Colonic mucosa (tissue), 4 donors: ENCODE data around the gene DCBLD1. TPM values are rescaled to one million over a fixed set of nuclear protein-coding genes. Genes with fewer than 3 reads are reported as not detected.

ENCODE experiments used
- DNase-seq: peaks from one replicate; pipeline ENCODE4 v3.0.0-alpha.2; 2020
- H3K27ac ChIP-seq: fragments of 200-600 bp; one replicate; pipeline ENCODE4 v1.8.0; 2021
- H3K27me3 ChIP-seq: fragments of 200-600 bp; one replicate; pipeline ENCODE4 v1.8.0; 2021
- H3K36me3 ChIP-seq: fragments of 200-600 bp; one replicate; pipeline ENCODE4 v1.8.0; 2021
- H3K4me1 ChIP-seq: fragments of 200-600 bp; one replicate; pipeline ENCODE4 v1.8.0; 2021; ENCODE audit warnings: mild to moderate bottlenecking
- H3K4me3 ChIP-seq: fragments of 200-600 bp; one replicate; pipeline ENCODE4 v1.8.0; 2021
- H3K9ac ChIP-seq, 2 donors: one replicate each; pipeline ENCODE4 v1.7.0; 2013; ENCODE audit warnings: control low read depth in 2 of 2, low read depth in 2 of 2, low read length in 2 of 2
- H3K9me3 ChIP-seq: fragments of 200-600 bp; one replicate; pipeline ENCODE4 v1.8.0; 2021
- intact Hi-C: fragments of 100-400 bp; cut with DNase I; formaldehyde crosslinking; loops from one replicate; pipeline ENCODE4 v1.14.1; 2022
- total RNA-seq, 2 donors: library from RNA; stranded (reverse); fragmentation: NEBNext Ultra II Directional in 1 of 2; extraction: Animal tissue kit (Norgen Biotek cat#: 25700) in 1 of 2; gene quantifications; one replicate each; pipeline ENCODE4 v1.2.1, GENCODE V29; 2021
- TF ChIP-seq, protein P1 (sequence below): fragments of 200-600 bp; IDR thresholded peaks from one replicate; pipeline ENCODE4 v1.8.0; 2022; ENCODE audit warnings: antibody characterized with exemption, mild to moderate bottlenecking
- donor health status: healthy.
- donor health status: DM: no; HTN: no; CAD: no.
- donor health status: DM: no; HTN: no; CAD: no.

DCBLD1 gene
- total RNA-seq, 2 donors from 2014 or later: 16.3 to 17.2 TPM

DNA sequence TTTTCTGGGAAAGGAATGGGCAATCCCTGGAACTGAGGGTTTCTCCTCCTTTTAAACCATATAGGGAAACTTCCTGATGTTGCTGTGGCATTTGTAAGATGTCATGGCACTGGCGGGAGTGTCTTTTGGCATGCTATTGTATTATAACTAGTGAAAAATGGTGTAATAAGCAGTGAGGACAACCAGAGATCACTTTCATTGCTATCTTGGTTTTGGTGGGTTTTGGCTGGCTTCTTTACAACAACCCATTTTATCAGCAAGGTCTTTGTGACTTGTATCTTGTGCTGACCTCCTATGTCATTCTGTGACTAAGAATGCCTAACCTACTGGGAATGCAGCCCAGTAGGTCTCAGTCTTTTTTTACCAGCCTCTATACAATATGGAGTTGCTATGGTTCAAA lies 9.1 kb upstream of the DCBLD1 start:
- Histone ChIP-seq H3K4me3 (no peak overlapping the region), H3K9me3 (no peaks in the 10 kb centered on the region), H3K27ac (no peak overlapping the region), H3K4me1 (no peaks in the 10 kb centered on the region), H3K27me3 (no peaks in the 10 kb centered on the region), H3K9ac (no peak overlapping the region), H3K36me3 (no peaks in the 10 kb centered on the region)
- TF ChIP-seq, protein P1, sequence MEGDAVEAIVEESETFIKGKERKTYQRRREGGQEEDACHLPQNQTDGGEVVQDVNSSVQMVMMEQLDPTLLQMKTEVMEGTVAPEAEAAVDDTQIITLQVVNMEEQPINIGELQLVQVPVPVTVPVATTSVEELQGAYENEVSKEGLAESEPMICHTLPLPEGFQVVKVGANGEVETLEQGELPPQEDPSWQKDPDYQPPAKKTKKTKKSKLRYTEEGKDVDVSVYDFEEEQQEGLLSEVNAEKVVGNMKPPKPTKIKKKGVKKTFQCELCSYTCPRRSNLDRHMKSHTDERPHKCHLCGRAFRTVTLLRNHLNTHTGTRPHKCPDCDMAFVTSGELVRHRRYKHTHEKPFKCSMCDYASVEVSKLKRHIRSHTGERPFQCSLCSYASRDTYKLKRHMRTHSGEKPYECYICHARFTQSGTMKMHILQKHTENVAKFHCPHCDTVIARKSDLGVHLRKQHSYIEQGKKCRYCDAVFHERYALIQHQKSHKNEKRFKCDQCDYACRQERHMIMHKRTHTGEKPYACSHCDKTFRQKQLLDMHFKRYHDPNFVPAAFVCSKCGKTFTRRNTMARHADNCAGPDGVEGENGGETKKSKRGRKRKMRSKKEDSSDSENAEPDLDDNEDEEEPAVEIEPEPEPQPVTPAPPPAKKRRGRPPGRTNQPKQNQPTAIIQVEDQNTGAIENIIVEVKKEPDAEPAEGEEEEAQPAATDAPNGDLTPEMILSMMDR: no peak
- intact Hi-C loops: no loop called here
- DNase-seq: no peak

DNA sequence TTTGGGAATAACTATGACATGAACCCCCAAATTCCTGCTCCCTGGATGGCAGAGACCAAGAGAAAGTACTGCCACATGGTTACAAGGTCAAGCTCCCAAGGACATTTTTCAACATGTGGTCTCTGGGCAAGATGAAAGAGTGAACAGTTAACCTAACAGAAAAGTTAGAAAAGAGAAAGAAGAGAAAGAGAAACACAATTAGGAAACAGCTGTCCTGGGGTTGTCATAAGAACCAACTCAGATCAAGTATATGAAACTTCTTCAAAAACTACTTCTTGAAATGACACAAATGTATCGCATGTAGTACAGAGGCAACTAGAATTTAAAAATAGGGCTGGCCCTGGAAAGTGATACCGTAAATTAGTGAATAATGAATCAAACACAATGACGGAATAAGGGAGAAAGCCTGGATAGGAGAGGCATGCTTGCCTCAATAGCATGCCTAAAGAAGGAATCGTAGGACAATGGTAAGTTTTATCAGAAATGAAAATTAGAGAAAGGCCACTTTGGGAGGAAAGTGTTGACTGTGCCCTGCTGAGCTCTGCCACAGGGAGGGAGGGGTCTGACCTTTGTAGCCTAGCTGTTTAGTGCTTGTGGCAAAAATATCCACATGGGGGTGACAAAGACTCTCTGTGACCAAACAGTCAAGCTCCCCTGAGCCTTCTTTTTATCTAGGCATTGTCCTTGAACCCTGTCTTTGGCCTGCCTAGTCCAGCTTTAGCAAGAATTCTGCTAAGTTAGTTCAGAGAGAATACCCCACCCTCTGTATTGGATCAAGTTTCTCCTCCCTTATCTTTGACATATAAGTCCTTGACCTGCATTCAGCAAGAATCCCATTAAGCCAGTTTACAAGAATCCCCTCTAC lies 4.3 kb upstream of the DCBLD1 start:
- Histone ChIP-seq H3K4me1 (no peaks in the 10 kb centered on the region), H3K27ac (no peak overlapping the region), H3K9me3 (no peaks in the 10 kb centered on the region), H3K27me3 (no peaks in the 10 kb centered on the region), H3K4me3 (no peak overlapping the region), H3K9ac (no peak overlapping the region), H3K36me3 (no peaks in the 10 kb centered on the region)
- intact Hi-C loops: no loop called here
- DNase-seq: peak; percentile 33
- TF ChIP-seq, protein P1: no peak

DNA sequence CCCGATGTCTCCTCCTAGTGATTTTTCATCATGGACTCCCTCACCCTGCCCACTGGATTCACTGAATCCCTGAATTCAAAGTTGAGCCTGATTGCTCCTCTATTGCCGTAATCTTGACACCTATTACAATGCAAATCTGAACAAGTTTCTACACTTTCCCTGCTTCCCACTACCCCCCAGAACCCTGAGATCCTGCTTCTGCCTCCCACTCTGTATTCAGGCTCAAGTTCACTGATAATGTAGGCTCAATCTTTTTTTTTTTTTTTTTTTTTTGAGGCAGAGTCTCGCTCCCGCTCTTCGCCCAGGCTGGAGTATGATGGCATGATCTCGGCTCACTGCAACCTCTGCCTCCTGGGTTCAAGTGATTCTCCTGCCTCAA lies 3.6 kb upstream of the DCBLD1 start:
- no peak overlapping the region for H3K9ac ChIP-seq
- TF ChIP-seq, protein P1: no peak
- H3K27ac ChIP-seq: no peak overlapping the region
- DNase-seq: no peak
- H3K4me3 ChIP-seq: no peak overlapping the region
- H3K27me3 ChIP-seq: no peaks in the 10 kb centered on the region
- H3K9me3 ChIP-seq: no peaks in the 10 kb centered on the region
- H3K36me3 ChIP-seq: no peaks in the 10 kb centered on the region
- intact Hi-C loops: no loop called here
- no peaks in the 10 kb centered on the region for H3K4me1 ChIP-seq

DNA sequence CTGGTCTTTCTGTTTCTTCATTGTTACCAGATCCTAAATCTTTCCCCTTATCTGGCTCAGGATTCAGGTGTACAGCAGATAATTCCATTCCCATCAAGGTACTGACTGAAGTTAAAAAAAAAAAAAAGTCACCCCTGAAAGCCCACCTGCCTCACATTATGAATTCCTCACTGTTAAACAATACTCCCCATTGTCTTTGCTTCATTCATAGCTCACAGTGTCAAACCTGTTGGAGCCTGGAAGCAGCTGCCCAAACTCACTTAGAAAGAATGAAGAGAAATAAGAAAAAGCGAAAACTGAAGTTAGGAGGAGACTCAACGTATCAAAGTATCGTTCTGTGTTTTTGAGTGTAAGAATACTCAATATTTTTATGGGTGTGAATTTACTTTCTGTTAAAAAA lies 1.8 kb upstream of the DCBLD1 start:
- no peaks in the 10 kb centered on the region for H3K36me3 ChIP-seq
- H3K4me1 ChIP-seq: peaks cover 5% of the 10 kb centered on the region
- H3K4me3 ChIP-seq: no peak overlapping the region
- DNase-seq: no peak
- H3K9ac ChIP-seq: no peak overlapping the region
- H3K9me3 ChIP-seq: no peaks in the 10 kb centered on the region
- intact Hi-C loops: no loop called here
- H3K27ac ChIP-seq: no peak overlapping the region
- TF ChIP-seq, protein P1: no peak
- H3K27me3 ChIP-seq: no peaks in the 10 kb centered on the region

DNA sequence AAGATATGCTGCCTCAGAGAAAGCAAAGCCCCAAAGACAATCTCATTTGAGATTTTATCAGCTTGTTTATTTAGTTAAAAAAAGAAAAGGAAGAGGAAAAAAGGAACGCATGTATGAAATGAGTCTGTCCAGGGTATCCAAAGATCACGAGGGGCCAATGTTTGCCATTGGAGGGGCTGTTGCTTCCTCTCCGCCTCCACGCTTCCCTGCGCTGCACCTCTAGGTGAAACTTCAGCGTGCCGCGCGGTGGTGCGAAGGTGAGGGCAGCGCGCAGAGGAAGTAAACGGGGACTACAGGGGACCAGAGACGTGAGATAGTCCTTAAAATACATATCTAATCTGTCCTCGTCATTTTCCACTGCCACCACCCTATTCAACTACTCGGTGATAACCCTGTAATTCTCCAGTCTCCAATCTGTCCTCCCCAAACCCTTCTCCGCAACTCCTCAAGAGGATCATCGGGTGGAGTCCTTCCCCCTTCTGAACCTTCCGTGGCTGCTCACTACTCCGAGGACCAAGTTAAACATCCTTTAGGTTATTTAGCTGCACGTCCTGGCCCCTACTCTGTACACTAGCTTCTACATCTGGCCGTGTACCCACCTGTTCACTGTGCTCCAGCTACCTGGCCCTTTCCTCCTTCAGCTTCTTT lies 1.1 kb upstream of the DCBLD1 start:
- no peaks in the 10 kb centered on the region for H3K9me3 ChIP-seq
- H3K27me3 ChIP-seq: no peaks in the 10 kb centered on the region
- intact Hi-C loops: no loop called here
- H3K4me1 ChIP-seq: peaks cover 5% of the 10 kb centered on the region
- no peaks in the 10 kb centered on the region for H3K36me3 ChIP-seq
- TF ChIP-seq, protein P1: no peak
- H3K9ac ChIP-seq: peak overlapping the region in 1 of 2 donors; percentile 69
- H3K4me3 ChIP-seq: peak overlapping the region; percentile 57
- peak; percentile 61 for DNase-seq
- H3K27ac ChIP-seq: peak overlapping the region; percentile 87
